Measurements from ENCODE around the gene ARRB2. TPM values are rescaled to one million over a fixed set of nuclear protein-coding genes. Genes with fewer than 3 reads are reported as not detected.

ARRB2 gene
- total RNA-seq, 6 experiments from 2014 or later = 18.2 to 38.6 (median 23.9) TPM

GRCh38 chr17:4715063-4715744, 4.8 kb downstream of the ARRB2 start:
- H3K9me3 ChIP-seq = no peaks in the 10 kb centered on the region
- TF ChIP-seq POLR2A (IDR thresholded peaks at IDR 0.05) (no peak), CTCF (IDR thresholded peaks at IDR 0.05) (no peak)
- ATAC-seq (no peak), DNase-seq (peak in 1 of 3 donors; percentile 56)
- H3K36me3 ChIP-seq = peaks cover 0 to 13% (median 2%) of the 10 kb centered on the region in 4 donors
- no peaks in the 10 kb centered on the region for H3K27me3 ChIP-seq
- peaks cover 0 to 38% (median 19%) of the 10 kb centered on the region in 4 donors for H3K4me1 ChIP-seq
- WGBS (ENCODE audit: insufficient coverage, low coverage, low lambda C conversion rate, missing lambda C conversion rate) = 73% methylated on average over 6 of the region's 11 CpGs
- intact Hi-C loops (cut with DNase I) = no loop called here
- peak overlapping the region in 2 of 3 donors; percentile 1 to 49 for H3K27ac ChIP-seq
- no peak overlapping the region for H3K4me3 ChIP-seq

- Histone ChIP-seq H3K36me3 (peaks cover 0 to 13% (median 2%) of the 10 kb centered on the region in 4 donors), H3K4me1 (peaks cover 0 to 41% (median 21%) of the 10 kb centered on the region in 4 donors), H3K27ac (no peak overlapping the region), H3K27me3 (no peaks in the 10 kb centered on the region), H3K4me3 (no peak overlapping the region), H3K9me3 (no peaks in the 10 kb centered on the region)
- intact Hi-C loops (cut with DNase I) = no loop called here
- DNase-seq = peak in 1 of 3 donors; percentile 42
- 100% methylated on average over 2 of the region's 10 CpGs for WGBS (ENCODE audit: insufficient coverage, low coverage, low lambda C conversion rate, missing lambda C conversion rate)
- no peak for ATAC-seq
- TF ChIP-seq POLR2A (IDR thresholded peaks at IDR 0.05) (no peak), CTCF (IDR thresholded peaks at IDR 0.05) (no peak)
Observed at GRCh38 chr17:4716081-4716480, 5.6 kb downstream of the ARRB2 start.

- TF ChIP-seq POLR2A (IDR thresholded peaks at IDR 0.05) (no peak), CTCF (IDR thresholded peaks at IDR 0.05) (no peak)
- WGBS (ENCODE audit: insufficient coverage, low coverage, low lambda C conversion rate, missing lambda C conversion rate) = no CpG with 5 or more reads among the region's 17 CpGs
- intact Hi-C loops (cut with DNase I) = no loop called here
- peaks cover 0 to 13% (median 2%) of the 10 kb centered on the region in 4 donors for H3K36me3 ChIP-seq
- ATAC-seq = no peak
- H3K27me3 ChIP-seq = no peaks in the 10 kb centered on the region
- H3K27ac ChIP-seq = no peak overlapping the region
- no peaks in the 10 kb centered on the region for H3K9me3 ChIP-seq
- peaks cover 0 to 35% (median 15%) of the 10 kb centered on the region in 4 donors for H3K4me1 ChIP-seq
- H3K4me3 ChIP-seq = no peak overlapping the region
- peak in 1 of 3 donors; percentile 61 for DNase-seq
Observed at GRCh38 chr17:4717791-4718190, 7.4 kb downstream of the ARRB2 start.

GRCh38 chr17:4718276-4718675, 7.8 kb downstream of the ARRB2 start:
- TF ChIP-seq POLR2A (IDR thresholded peaks at IDR 0.05) (no peak), CTCF (IDR thresholded peaks at IDR 0.05) (no peak)
- Histone ChIP-seq H3K27ac (no peak overlapping the region), H3K4me1 (peaks cover 0 to 30% (median 13%) of the 10 kb centered on the region in 4 donors), H3K4me3 (no peak overlapping the region), H3K36me3 (peaks cover 0 to 13% (median 2%) of the 10 kb centered on the region in 4 donors), H3K27me3 (no peaks in the 10 kb centered on the region), H3K9me3 (no peaks in the 10 kb centered on the region)
- WGBS (ENCODE audit: insufficient coverage, low coverage, low lambda C conversion rate, missing lambda C conversion rate) = 92% methylated on average over 5 of the region's 13 CpGs
- intact Hi-C loops (cut with DNase I) = no loop called here
- DNase-seq = peak in 1 of 3 donors; percentile 38
- no peak for ATAC-seq
